ENCODE measurements around the gene TSPO2. TPM values are rescaled to one million over a fixed set of nuclear protein-coding genes. Genes with fewer than 3 reads are reported as not detected.

The TSPO2 gene
- total RNA-seq, 1 experiment from 2014 or later, result not detected

DNA sequence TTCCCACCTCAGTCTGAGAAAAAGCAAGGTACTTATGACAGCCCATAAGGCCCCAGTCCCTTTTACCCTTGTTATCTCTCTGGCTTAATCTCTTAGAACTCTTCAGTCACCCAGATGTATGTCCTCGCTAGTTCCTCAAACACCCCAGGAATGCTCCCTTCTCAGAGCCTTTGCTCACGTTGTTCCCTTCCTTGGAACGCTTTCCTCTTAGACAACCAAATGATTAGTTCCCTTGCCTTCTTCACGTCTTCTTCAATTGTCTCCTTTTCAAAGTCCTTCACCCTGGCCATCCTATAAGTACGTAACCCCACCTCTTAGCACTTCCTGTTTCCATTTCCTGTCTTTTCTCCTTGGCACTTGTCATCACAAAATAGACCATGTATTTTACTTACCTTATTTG lies 9.6 kb downstream of the TSPO2 start:
- CTCF ChIA-PET, result no interaction called here
- Histone ChIP-seq H3K36me3 (ENCODE audit: control insufficient read depth in 1 of 2, insufficient read depth in 2 of 2, low read length in 2 of 2) (no peaks in the 10 kb centered on the region), H3K79me2 (ENCODE audit: insufficient read depth, low read length) (no peaks in the 10 kb centered on the region), H3K27me3 (ENCODE audit: insufficient read depth, low read length) (no peaks in the 10 kb centered on the region), H4K20me1 (ENCODE audit: insufficient read depth) (no peaks in the 10 kb centered on the region), H2AFZ (ENCODE audit: low read depth, low read length, poor library complexity, severe bottlenecking) (no peak overlapping the region), H3K9me2 (ENCODE audit: insufficient read depth) (no peaks in the 10 kb centered on the region), H3K4me1 (ENCODE audit: control insufficient read depth in 1 of 2, insufficient read depth in 2 of 2, low read length in 2 of 2) (no peaks in the 10 kb centered on the region), H3K4me3 (replicated peaks in 1 of 2; ENCODE audit: low read depth in 1 of 2, low read length in 2 of 2) (no peak overlapping the region), H3K27ac (ENCODE audit: low read depth, low read length) (no peak overlapping the region), H3K4me2 (ENCODE audit: low read length) (no peak overlapping the region), H3K9me3 (ENCODE audit: control insufficient read depth in 1 of 2, insufficient read depth in 1 of 2, low read depth in 1 of 2, low read length in 2 of 2) (no peaks in the 10 kb centered on the region), H3K9ac (ENCODE audit: low read length) (no peak overlapping the region)
- intact Hi-C loops (cut with micrococcal nuclease), result no loop called here
- ATAC-seq (no peak), DNase-seq (ENCODE audit: low read depth, low spot score) (no peak)
- TF ChIP-seq ZBTB33 (IDR thresholded peaks at IDR 0.05; ENCODE audit: extremely low read depth, insufficient replicate concordance, low read length), result no peak
- TF ChIP-seq ATF3 (IDR thresholded peaks at IDR 0.05), result no peak
- TF ChIP-seq CBX3 (IDR thresholded peaks at IDR 0.05; ENCODE audit: low read depth), result no peak
- no peak for TF ChIP-seq EGR1 (IDR thresholded peaks at IDR 0.05; ENCODE audit: low read depth)
- no peak for TF ChIP-seq YY1 (IDR thresholded peaks at IDR 0.05; ENCODE audit: extremely low read depth, insufficient replicate concordance, low read depth, low read length)
- no TSS peak for BruUV-seq (replicated peaks)
- POLR2A ChIA-PET, result no interaction called here
- RAD21 ChIA-PET (ENCODE audit: low non-redundant PET in 1 of 2, low total read pairs in 2 of 2, uncharacterized antibody in 2 of 2, unreplicated experiment in 2 of 2), result no interaction called here

GRCh38 chr6:41053041-41053440 lies 10.8 kb downstream of the TSPO2 start, which contains the start of gene APOBEC2:
APOBEC2 (plus strand) TSS chr6:41053202; CDS start chr6:41053348, 146 bp downstream.
- DNase-seq (ENCODE audit: low read depth, low spot score) (no peak), ATAC-seq (no peak)
- Histone ChIP-seq H3K79me2 (ENCODE audit: insufficient read depth, low read length) (no peaks in the 10 kb centered on the region), H3K9me2 (ENCODE audit: insufficient read depth) (no peaks in the 10 kb centered on the region), H3K4me2 (ENCODE audit: low read length) (no peak within 1 kb of the TSS), H3K27ac (ENCODE audit: low read depth, low read length) (no peak within 1 kb of the TSS), H2AFZ (ENCODE audit: low read depth, low read length, poor library complexity, severe bottlenecking) (no peak within 1 kb of the TSS), H3K4me3 (replicated peaks in 1 of 2; ENCODE audit: low read depth in 1 of 2, low read length in 2 of 2) (no peak within 1 kb of the TSS), H4K20me1 (ENCODE audit: insufficient read depth) (no peaks in the 10 kb centered on the region), H3K9ac (ENCODE audit: low read length) (no peak within 1 kb of the TSS), H3K9me3 (ENCODE audit: control insufficient read depth in 1 of 2, insufficient read depth in 1 of 2, low read depth in 1 of 2, low read length in 2 of 2) (no peaks in the 10 kb centered on the region), H3K4me1 (ENCODE audit: control insufficient read depth in 1 of 2, insufficient read depth in 2 of 2, low read length in 2 of 2) (no peaks in the 10 kb centered on the region), H3K27me3 (ENCODE audit: insufficient read depth, low read length) (no peaks in the 10 kb centered on the region), H3K36me3 (ENCODE audit: control insufficient read depth in 1 of 2, insufficient read depth in 2 of 2, low read length in 2 of 2) (no peaks in the 10 kb centered on the region)
- ChIA-PET RAD21 (ENCODE audit: low non-redundant PET in 1 of 2, low total read pairs in 2 of 2, uncharacterized antibody in 2 of 2, unreplicated experiment in 2 of 2) (no interaction called here), POLR2A (no interaction called here), CTCF (no interaction called here)
- no peak for TF ChIP-seq CEBPB (IDR thresholded peaks at IDR 0.05; ENCODE audit: low read depth)
- TF ChIP-seq ELF1 (IDR thresholded peaks at IDR 0.05; ENCODE audit: borderline replicate concordance, low read depth), result no peak
- no peak for TF ChIP-seq EGR1 (IDR thresholded peaks at IDR 0.05; ENCODE audit: low read depth)
- TF ChIP-seq TCF7L2 (IDR thresholded peaks at IDR 0.05; ENCODE audit: borderline replicate concordance, extremely low read depth, insufficient read depth, insufficient read length), result no peak
- no peak for TF ChIP-seq CBX3 (IDR thresholded peaks at IDR 0.05; ENCODE audit: low read depth)
- TF ChIP-seq FOSL1 (IDR thresholded peaks at IDR 0.05; ENCODE audit: low read depth), result no peak
- no peak for TF ChIP-seq REST (IDR thresholded peaks at IDR 0.05; ENCODE audit: low read depth)
- TF ChIP-seq SP1 (IDR thresholded peaks at IDR 0.05; ENCODE audit: low read depth), result no peak
- no peak for TF ChIP-seq RAD21 (IDR thresholded peaks at IDR 0.05; ENCODE audit: low read depth)
- no peak for TF ChIP-seq SRF (IDR thresholded peaks at IDR 0.05; ENCODE audit: low read depth)
- TF ChIP-seq ZFX (IDR thresholded peaks at IDR 0.05), result no peak
- no peak for TF ChIP-seq SIN3A (IDR thresholded peaks at IDR 0.05; ENCODE audit: low read depth)
- intact Hi-C loops (cut with micrococcal nuclease), result no loop called here
- BruUV-seq (replicated peaks), result no TSS peak
